Stimulated activated CD8-positive, alpha-beta memory T cell treated with anti-CD3 and anti-CD28 coated beads, Interleukin-2, amount 100 ng/mL, for 48 hours (primary cell): ENCODE data around the gene NAXD.
"Not testable (repeated sequence)": the region's sequence is repeated elsewhere in the genome, so short reads cannot be mapped to it uniquely, and the experiment has no call there.

ENCODE experiments used
- DNase-seq, 2 donors: peaks; one replicate each; pipeline ENCODE4 v3.0.0-alpha.2; 2020; ENCODE audit warnings: low read depth in 2 of 2

Gene NAXD

DNA sequence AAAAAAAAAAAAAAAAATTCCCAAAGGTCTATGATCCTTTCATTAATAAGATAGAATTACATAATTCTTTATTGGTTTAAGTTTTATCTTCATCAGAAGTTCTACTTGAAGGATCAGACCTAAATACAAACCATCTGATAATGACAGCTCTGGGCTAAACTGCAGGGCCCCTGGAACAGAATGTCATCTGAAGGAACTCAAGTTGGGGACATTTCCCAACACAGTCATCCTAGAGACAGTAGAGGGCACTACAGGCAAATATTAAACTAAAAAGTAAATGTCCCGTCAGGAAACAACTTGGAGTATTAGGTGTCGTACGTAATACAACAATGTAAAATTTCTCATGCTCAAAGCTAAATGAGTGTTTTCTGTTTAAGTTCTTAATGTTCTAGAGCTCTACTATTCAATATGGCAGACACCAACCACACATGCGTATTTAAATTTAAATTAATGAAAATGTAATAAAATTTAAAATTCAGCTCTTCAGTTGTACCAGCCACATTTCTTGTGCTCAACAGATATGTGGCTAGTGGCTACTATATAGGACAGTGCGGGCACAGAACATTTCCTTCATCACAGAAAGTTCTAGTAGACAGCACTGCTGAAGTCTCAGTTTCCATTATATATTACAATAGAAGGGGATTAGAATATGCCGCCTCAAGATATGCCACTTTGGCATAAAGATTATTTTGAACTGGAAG, 21.8 kb upstream of the NAXD start:
- DNase-seq, result no peak

DNA sequence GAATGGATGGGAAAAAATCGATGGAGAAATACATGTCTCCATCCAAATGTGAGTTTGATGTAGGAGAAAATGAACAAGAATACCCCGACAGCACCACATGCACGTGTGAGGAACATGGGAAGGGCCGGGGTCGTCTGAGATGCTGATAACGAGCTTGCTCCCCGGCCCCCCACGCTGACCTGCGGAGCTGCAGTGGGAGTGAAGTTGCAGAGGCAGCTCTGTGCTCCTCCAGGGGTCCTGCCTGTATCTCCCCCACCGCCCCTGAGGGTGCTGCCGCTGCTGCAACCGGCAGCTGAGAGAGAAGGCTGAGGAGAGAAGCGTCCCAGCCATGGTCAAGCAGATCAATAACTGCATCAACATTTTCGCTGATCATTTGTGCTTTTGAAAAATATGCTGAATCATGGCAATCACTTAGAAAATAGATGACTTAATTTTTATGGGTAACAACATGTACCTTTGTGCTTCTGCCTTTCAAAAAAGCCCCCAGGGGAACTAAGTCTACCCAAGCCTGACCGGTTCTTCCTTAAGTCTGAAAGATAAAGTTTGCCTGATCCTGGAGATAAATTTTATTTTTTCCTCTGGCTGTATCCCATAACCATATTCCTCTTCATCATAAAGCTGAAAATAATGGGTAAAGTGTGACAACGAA, 18.2 kb upstream of the NAXD start:
- no peak for DNase-seq

GRCh38 chr13:110600261-110600819, 15.0 kb upstream of the NAXD start:
- DNase-seq, result no peak

DNA sequence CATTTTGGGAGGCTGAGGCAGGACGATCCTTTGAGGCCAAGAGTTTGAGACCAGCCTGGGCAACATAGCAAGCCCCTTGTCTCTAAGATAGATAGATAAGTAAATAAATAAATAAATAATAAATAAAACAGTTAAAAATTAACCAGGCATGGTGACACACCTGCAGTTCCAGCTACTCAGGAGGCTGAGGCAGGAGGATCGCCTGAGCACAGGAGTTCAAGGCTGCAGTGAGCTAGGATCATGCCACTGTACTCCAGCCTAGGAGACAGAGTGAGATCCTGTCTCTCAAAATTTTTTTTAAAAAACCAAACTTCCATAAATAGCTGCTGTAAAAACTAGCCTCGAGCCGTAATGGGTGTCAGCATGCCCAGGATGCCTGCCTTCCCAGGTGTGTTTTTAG, 14.4 kb upstream of the NAXD start:
- no peak for DNase-seq

- DNase-seq, result no peak
These were observed 10.2 kb upstream of the NAXD start for GRCh38 chr13:110605132-110605531.

DNA sequence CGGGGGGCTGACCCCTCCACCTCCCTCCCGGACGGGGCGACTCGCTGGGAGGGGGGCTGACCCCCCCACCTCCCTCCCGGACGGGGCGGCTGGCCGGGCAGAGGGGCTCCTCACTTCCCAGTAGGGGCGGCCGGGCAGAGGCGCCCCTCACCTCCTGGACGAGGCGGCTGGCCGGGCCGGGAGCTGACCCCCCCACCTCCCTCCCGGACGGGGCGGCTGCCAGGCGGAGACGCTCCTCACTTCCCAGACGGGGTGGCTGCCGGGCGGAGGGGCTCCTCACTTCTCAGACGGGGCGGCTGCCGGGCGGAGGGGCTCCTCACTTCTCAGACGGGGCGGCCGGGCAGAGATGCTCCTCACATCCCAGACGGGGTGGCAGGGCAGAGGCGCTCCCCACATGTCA, 9.1 kb upstream of the NAXD start:
- DNase-seq, result not testable (repeated sequence)

DNA sequence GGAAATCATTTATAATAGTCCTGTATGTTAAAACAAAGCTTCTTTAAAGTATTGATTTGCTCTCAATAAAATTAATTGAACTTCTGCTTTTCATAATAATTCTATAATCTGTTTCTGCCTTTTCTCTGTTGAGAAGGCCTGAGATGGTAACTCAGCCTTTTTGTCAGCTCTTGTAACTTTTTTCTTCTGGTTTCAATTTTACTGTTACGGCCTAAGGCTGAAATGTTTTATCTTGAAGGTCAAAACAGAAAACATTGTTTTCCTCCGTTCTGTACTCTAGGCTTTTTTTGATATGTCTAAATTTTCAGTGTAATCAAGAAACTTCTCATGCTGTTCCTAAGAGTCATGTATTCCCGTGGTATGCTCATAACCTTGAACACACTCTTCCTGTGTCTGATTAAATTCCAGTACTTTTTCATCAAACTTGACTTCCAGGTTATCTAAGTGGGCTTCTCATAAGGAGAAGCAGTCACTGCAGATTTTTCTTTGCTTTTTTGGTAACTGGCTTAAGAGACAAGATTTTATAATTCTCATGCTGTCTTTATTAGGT, 7.6 kb upstream of the NAXD start:
- DNase-seq, result no peak

- DNase-seq, result no peak
These were observed 4.3 kb upstream of the NAXD start for GRCh38 chr13:110610955-110611595.

DNA sequence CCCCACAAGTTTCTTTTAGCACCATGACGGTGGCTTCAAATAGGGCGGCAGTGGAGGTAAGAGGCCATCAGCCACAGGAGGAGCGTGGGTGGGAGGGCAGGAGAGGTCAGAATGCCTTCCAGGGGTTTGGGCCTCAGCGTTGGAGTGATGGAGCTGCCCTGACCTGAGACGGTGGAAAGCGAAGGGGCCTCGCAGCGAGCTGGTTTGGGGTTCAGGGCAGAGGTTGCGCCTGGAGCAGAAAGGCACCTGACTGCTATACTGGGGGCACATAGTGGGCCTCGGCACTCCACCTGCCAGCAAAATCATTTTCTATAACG, 382 bp upstream of the NAXD start:
- no peak for DNase-seq

DNA sequence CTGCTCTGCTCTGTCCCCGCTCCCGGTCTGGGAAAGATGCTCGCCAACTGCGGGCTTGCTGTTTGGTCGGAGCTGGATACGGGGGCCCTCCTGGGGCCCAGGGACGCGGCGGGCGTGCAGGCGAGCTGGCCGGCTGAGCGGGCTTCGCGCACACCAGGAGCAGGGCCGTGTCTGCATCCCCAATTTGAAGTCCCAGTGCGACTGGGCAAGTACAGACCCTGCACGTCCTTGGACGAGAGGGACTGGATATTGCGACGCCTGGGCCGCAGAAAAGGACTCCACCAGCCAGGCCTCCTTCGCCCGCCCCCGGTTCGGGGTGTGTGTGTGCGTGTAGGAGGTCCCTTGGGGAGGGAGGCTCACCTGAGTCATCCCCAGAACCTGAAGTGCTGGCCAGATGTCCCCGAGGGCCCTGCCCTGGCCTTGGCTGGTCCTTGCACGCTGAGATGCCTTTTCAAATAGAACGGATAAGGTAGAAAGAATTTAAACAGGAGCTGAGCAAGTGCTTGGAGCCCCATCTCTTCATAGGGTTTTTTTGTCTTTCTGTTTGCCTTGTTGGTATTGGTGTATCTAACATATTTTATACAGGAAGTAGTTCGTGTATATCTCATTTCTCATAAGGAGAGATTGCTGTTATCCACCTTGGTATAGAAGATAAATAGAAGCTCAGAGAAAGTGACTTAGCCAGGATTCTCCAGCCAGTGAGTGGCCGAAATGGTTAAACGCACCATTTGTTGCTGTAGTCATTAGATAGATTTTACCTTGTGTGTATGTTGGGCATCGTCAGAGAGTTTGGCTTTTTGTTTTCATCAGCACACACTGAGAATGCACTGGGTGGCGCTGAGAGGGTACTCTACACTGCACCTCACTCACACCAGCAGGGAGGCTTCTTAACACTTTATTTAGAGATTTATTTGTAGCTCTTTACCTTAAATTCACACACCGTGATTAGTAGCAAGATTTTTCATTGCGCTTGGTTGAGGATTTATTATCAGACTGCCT, 1.1 kb downstream of the NAXD start:
- peak; percentile 18 to 23 for DNase-seq

GRCh38 chr13:110617321-110618072, 2.2 kb downstream of the NAXD start:
- no peak for DNase-seq

DNA sequence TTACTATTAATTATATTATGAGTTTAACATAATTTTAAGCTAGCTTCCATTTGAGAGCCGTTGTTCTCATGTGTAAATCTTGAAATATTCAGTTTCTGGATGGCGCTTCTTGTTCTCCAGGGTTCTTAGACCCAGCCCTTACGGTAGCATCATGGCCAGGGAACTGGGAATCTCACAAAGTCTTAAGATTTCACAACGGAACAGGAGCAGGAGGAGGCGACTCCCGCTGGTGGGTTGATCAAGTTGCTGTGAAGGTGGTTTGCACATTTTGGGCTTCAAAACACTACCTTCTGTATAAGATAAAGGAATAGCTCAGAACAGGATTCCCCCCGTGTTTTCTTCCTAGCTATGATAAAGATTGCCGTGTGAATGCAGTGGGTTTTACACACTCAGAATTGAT, 2.8 kb downstream of the NAXD start:
- DNase-seq, result no peak

DNA sequence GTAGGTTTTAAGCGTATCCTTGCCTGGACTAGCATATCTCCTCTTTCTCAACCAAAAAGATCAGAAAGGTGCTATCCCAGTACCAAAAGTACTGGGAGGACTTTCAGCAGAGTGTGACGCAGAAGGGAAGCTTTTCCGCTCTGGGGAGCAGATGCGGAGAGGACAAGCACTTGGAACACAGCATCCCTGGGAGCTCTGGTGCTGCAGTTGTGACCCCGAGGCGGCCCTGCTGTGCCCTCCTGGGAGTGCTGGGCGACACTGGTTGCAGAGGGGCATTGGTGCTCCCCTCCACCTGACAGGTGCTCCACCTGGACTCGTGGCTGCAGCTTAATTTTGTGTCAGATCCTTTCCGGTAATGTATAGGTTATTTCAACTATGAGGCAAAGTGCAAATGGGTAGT, 3.4 kb downstream of the NAXD start:
- DNase-seq, result no peak

DNA sequence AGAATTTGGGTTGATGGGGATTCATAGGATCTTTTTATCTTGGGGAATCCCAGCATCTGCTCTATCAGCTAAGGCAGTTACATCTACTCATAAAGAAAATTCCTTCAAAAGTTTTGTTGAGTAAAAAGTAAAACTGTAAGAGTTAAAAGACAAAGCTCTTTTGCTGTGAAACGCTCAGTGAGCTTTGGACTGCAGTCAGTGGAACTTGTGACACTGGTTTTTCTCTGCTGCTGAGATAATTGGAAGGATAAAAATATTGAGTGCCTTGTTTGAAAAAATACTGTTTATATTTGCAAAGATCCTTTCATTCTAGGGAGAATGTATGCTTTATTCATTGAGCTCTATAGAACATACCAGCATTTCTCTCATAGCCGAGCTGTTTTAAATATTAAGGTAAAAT, 5.3 kb downstream of the NAXD start:
- no peak for DNase-seq

GRCh38 chr13:110624766-110625756, 9.7 kb downstream of the NAXD start:
- DNase-seq, result no peak

- DNase-seq, result no peak
These were observed 10.5 kb downstream of the NAXD start for GRCh38 chr13:110625771-110626321.

- no peak for DNase-seq
These were observed 11.2 kb downstream of the NAXD start for GRCh38 chr13:110626521-110626920.

- no peak for DNase-seq
These were observed 12.0 kb downstream of the NAXD start for GRCh38 chr13:110627351-110627750.

GRCh38 chr13:110627761-110628476, 12.6 kb downstream of the NAXD start:
- no peak for DNase-seq
